ENCODE measurements around the gene BOD1.

DNA sequence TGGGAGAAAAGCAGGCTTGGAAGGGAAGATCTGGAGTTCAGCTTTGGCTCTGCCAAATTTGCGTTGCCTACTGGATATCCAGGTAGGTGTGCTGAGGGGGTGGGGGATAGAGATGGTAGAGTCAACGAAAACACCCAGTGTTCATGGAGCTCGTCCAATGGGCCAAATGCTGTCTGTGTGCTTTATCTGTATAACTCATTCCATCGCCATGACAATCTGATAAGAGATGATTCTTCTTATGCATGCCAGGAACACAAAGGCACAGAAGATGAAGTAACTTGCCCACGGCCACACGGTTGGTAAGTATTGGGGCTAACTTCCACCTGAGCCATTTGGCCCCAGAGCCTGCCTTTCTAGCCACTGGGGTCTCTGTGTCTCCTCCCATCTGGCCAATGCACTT lies 53.2 kb downstream of the BOD1 start:
- TF ChIP-seq, protein P1, sequence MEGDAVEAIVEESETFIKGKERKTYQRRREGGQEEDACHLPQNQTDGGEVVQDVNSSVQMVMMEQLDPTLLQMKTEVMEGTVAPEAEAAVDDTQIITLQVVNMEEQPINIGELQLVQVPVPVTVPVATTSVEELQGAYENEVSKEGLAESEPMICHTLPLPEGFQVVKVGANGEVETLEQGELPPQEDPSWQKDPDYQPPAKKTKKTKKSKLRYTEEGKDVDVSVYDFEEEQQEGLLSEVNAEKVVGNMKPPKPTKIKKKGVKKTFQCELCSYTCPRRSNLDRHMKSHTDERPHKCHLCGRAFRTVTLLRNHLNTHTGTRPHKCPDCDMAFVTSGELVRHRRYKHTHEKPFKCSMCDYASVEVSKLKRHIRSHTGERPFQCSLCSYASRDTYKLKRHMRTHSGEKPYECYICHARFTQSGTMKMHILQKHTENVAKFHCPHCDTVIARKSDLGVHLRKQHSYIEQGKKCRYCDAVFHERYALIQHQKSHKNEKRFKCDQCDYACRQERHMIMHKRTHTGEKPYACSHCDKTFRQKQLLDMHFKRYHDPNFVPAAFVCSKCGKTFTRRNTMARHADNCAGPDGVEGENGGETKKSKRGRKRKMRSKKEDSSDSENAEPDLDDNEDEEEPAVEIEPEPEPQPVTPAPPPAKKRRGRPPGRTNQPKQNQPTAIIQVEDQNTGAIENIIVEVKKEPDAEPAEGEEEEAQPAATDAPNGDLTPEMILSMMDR (IDR thresholded peaks at IDR 0.05 in 2 of 3, conservative IDR thresholded peaks at IDR 0.05 in 1 of 3; ENCODE audit: control insufficient read depth in 2 of 3, extremely low read depth in 1 of 3, insufficient read depth in 1 of 3, low read depth in 3 of 3, low read length in 3 of 3) = no peak
- no peak for TF ChIP-seq FOS (IDR thresholded peaks at IDR 0.05; ENCODE audit: borderline replicate concordance, extremely low read depth, insufficient read length)
- TF ChIP-seq ZNF274 (IDR thresholded peaks at IDR 0.05; ENCODE audit: insufficient read depth, insufficient read length) = no peak
- no peak for TF ChIP-seq ETV6 (conservative IDR thresholded peaks at IDR 0.05 in 1 of 2, IDR thresholded peaks at IDR 0.05 in 1 of 2; ENCODE audit: borderline replicate concordance in 1 of 2, low read depth in 1 of 2)
- TF ChIP-seq SUPT20H (IDR thresholded peaks at IDR 0.05; ENCODE audit: borderline replicate concordance, control insufficient read depth, low read depth, low read length) = no peak
- no peak for TF ChIP-seq SMAD1 (IDR thresholded peaks at IDR 0.05; ENCODE audit: low read depth, partially characterized antibody)
- no peak for TF ChIP-seq POLR2A (IDR thresholded peaks at IDR 0.05; ENCODE audit: low read depth, low read length)
- no peak for TF ChIP-seq POLR2AphosphoS5 (IDR thresholded peaks at IDR 0.05; ENCODE audit: low read length)
- TF ChIP-seq SP1 (IDR thresholded peaks at IDR 0.05; ENCODE audit: low read depth, low read length) = no peak
- no peak for TF ChIP-seq FOXK2 (IDR thresholded peaks at IDR 0.05)
- no peak for TF ChIP-seq JUNB (IDR thresholded peaks at IDR 0.05)
- TF ChIP-seq RBBP5 (conservative IDR thresholded peaks at IDR 0.05) = no peak
- TF ChIP-seq TAF1 (IDR thresholded peaks at IDR 0.05; ENCODE audit: borderline replicate concordance, low read depth, low read length) = no peak

All from GM12878 (cell line).